Osteocyte (in vitro differentiated cells): ENCODE measurements around the gene CYYR1. TPM values are rescaled to one million over a fixed set of nuclear protein-coding genes. Genes with fewer than 3 reads are reported as not detected.

Experiments
- DNase-seq: peaks from one replicate; pipeline ENCODE4 v3.0.0; 2021; ENCODE audit warnings: mixed read lengths; ENCODE audit not compliant: unreplicated experiment; ENCODE audit errors: extremely low spot score
- H3K27ac Mint-ChIP-seq: one replicate; pipeline ENCODE4 v1.8.0; 2021; ENCODE audit warnings: mild to moderate bottlenecking, mixed read lengths; ENCODE audit not compliant: unreplicated experiment
- H3K27me3 Mint-ChIP-seq: one replicate; pipeline ENCODE4 v1.8.0; 2021; ENCODE audit warnings: mixed read lengths; ENCODE audit not compliant: unreplicated experiment
- H3K36me3 Mint-ChIP-seq: one replicate; pipeline ENCODE4 v1.8.0; 2021; ENCODE audit warnings: mixed read lengths; ENCODE audit not compliant: unreplicated experiment
- H3K4me1 Mint-ChIP-seq: one replicate; pipeline ENCODE4 v1.8.0; 2021; ENCODE audit warnings: mixed read lengths; ENCODE audit not compliant: unreplicated experiment
- H3K4me3 Mint-ChIP-seq: one replicate; pipeline ENCODE4 v1.8.0; 2021; ENCODE audit warnings: mild to moderate bottlenecking, moderate library complexity, mixed read lengths; ENCODE audit not compliant: unreplicated experiment
- H3K9me3 Mint-ChIP-seq: one replicate; pipeline ENCODE4 v1.8.0; 2021; ENCODE audit warnings: mixed read lengths; ENCODE audit not compliant: unreplicated experiment
- CTCF ChIP-seq: fragments of 200-600 bp; sonication (generic); IDR thresholded peaks from 2 replicates; pipeline ENCODE4 v1.5.0; 2021; ENCODE audit warnings: antibody characterized with exemption, mild to moderate bottlenecking, moderate library complexity
- long read RNA-seq: library from polyadenylated mRNA; unstranded; transcript quantifications from one replicate; pipeline ENCODE4 v2.0.0, GENCODE V29; 2021
- total RNA-seq: library from RNA; stranded (reverse); gene quantifications from 2 replicates; pipeline ENCODE4 v1.2.1, GENCODE V29; 2021

CYYR1 gene
- 4.7 and 6.5 TPM in 2 replicates for total RNA-seq
- long read RNA-seq, transcript CYYR1-201 (4 exons, 3,101 nt): major isoform, 8 of 16 reads
- long read RNA-seq, partial matches to known transcripts: 1 of 16 reads
- long read RNA-seq, other reads (novel, unspliced or antisense): 7 of 16 reads

GRCh38 chr21:26572702-26573381 is at the start of gene CYYR1:
CYYR1 (minus strand) TSS chr21:26573286; CDS start chr21:26572940, 346 bp downstream.
- Mint-ChIP-seq H3K36me3 (peaks cover 8% of the 10 kb centered on the region), H3K27ac (peak within 1 kb of the TSS; percentile 64), H3K4me3 (peak within 1 kb of the TSS; percentile 88), H3K27me3 (no peaks in the 10 kb centered on the region), H3K9me3 (peaks cover 5% of the 10 kb centered on the region), H3K4me1 (peaks cover 3% of the 10 kb centered on the region)
- no peak for TF ChIP-seq CTCF
- DNase-seq: peak; percentile 85

GRCh38 chr21:26617176-26617575 is 44.1 kb upstream of the CYYR1 start:
- no peak overlapping the region for H3K27ac Mint-ChIP-seq
- H3K9me3 Mint-ChIP-seq: peaks cover 3% of the 10 kb centered on the region
- no peak overlapping the region for H3K4me3 Mint-ChIP-seq
- no peak for DNase-seq
- peaks cover 25% of the 10 kb centered on the region for H3K27me3 Mint-ChIP-seq
- H3K4me1 Mint-ChIP-seq: peaks cover 8% of the 10 kb centered on the region
- no peaks in the 10 kb centered on the region for H3K36me3 Mint-ChIP-seq
- no peak for TF ChIP-seq CTCF

GRCh38 chr21:26614251-26614650 is 41.2 kb upstream of the CYYR1 start:
- Mint-ChIP-seq H3K4me1 (peaks cover 8% of the 10 kb centered on the region), H3K27me3 (peaks cover 19% of the 10 kb centered on the region), H3K4me3 (no peak overlapping the region), H3K36me3 (no peaks in the 10 kb centered on the region), H3K27ac (peak overlapping the region; percentile 65), H3K9me3 (peaks cover 14% of the 10 kb centered on the region)
- DNase-seq: no peak
- no peak for TF ChIP-seq CTCF

DNA sequence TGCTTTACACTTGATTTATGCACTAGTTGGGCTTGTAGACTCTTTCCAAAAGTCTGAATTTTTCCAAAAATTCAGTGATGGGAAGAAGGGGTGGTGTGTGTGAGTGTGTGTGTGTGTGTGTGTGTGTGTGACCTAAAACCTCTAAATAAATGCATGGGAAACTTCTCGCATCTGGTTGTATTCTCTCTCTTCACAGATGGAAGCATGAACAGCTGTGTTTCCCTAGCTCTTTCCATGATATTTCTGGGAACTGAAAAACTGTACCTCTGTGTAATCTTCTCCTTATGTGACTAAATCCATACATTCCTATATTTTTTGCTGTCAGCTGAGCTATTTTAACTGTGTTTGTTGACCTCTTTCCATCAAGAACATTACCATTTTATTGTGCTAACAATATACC is 26.2 kb upstream of the CYYR1 start:
- no peak overlapping the region for H3K27ac Mint-ChIP-seq
- DNase-seq: no peak
- peaks cover 5% of the 10 kb centered on the region for H3K9me3 Mint-ChIP-seq
- no peak for TF ChIP-seq CTCF
- no peaks in the 10 kb centered on the region for H3K4me1 Mint-ChIP-seq
- H3K27me3 Mint-ChIP-seq: no peaks in the 10 kb centered on the region
- H3K4me3 Mint-ChIP-seq: no peak overlapping the region
- no peaks in the 10 kb centered on the region for H3K36me3 Mint-ChIP-seq

GRCh38 chr21:26597981-26598380 is 24.9 kb upstream of the CYYR1 start:
- DNase-seq: no peak
- no peak for TF ChIP-seq CTCF
- no peak overlapping the region for H3K27ac Mint-ChIP-seq
- no peaks in the 10 kb centered on the region for H3K27me3 Mint-ChIP-seq
- H3K4me3 Mint-ChIP-seq: no peak overlapping the region
- H3K9me3 Mint-ChIP-seq: peaks cover 3% of the 10 kb centered on the region
- no peaks in the 10 kb centered on the region for H3K36me3 Mint-ChIP-seq
- H3K4me1 Mint-ChIP-seq: no peaks in the 10 kb centered on the region
